ENCODE results near the gene BNC2.
"Not testable (repeated sequence)": the region's sequence is repeated elsewhere in the genome, so short reads cannot be mapped to it uniquely, and the experiment has no call there.

The BNC2 gene, protein sequence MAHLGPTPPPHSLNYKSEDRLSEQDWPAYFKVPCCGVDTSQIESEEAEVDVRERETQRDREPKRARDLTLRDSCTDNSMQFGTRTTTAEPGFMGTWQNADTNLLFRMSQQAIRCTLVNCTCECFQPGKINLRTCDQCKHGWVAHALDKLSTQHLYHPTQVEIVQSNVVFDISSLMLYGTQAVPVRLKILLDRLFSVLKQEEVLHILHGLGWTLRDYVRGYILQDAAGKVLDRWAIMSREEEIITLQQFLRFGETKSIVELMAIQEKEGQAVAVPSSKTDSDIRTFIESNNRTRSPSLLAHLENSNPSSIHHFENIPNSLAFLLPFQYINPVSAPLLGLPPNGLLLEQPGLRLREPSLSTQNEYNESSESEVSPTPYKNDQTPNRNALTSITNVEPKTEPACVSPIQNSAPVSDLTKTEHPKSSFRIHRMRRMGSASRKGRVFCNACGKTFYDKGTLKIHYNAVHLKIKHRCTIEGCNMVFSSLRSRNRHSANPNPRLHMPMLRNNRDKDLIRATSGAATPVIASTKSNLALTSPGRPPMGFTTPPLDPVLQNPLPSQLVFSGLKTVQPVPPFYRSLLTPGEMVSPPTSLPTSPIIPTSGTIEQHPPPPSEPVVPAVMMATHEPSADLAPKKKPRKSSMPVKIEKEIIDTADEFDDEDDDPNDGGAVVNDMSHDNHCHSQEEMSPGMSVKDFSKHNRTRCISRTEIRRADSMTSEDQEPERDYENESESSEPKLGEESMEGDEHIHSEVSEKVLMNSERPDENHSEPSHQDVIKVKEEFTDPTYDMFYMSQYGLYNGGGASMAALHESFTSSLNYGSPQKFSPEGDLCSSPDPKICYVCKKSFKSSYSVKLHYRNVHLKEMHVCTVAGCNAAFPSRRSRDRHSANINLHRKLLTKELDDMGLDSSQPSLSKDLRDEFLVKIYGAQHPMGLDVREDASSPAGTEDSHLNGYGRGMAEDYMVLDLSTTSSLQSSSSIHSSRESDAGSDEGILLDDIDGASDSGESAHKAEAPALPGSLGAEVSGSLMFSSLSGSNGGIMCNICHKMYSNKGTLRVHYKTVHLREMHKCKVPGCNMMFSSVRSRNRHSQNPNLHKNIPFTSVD

DNA sequence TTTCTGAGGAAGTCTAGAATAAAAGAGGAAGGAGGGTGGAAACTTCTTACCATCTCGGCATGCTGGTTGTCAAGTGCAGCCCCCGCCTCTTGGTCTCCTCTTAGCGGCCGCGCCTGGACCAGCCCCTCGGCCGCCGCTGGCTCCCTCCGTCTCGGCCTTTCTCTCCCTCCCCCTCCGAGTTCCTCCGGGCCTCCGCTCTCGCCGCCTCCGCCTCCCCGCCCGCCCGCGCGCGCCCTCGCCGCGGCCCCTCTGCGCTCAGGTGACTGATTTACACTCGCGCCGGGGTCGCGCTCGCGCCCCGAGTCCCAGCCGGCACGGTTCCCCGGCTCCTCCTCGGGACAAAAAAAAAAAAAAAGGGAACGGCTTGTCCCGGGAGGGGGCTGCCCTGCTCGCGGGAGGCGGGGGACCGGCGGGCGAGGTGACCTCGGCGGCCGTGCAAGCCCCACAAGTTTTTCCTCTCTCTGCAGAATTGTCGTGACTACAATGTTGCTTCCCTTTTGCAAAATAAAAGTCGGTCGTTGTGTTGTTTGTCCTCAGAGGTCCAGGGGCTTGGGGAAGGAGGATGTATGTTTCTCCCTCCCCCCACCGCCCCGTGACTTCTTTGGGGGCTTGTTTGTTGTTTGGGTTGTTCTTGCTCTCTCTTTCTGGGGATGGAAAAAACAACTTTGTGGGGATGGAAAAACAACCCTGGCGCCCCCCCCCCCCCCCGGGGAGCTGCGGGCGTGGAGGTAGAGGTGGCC, at the start of gene BNC2:
TSS of gene BNC2 (minus strand) at position 75 of the 740 bp plus-strand sequence. CDS start at position 53, 22 bp downstream.
- Mint-ChIP-seq H3K27me3 (peaks cover 41% of the 10 kb centered on the region), H3K4me1 (peaks cover 2% of the 10 kb centered on the region), H3K27ac (no peak within 1 kb of the TSS), H3K4me3 (peak within 1 kb of the TSS; percentile 68), H3K36me3 (ENCODE audit: low read depth) (no peaks in the 10 kb centered on the region), H3K9me3 (no peaks in the 10 kb centered on the region)
- DNase-seq (no peak), ATAC-seq (no peak)

DNA sequence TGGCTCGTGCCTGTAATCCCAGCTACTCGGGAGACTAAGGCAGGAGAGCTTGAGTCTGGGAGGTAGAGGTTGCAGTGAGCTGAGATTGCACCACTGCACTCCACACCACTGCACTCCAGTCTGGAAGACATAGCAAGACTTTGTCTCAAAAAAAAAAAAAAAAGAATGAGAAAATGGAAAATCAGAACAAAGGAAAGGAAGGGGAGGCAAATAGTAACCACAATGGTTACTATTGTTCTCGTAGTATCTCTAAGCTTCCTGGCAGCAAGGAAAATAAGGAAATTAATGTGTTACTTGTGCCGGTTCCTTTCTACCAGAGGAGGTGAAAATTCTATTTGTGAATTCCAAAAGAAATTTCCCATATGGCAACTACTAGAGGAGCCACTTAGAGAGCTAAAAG, 48.5 kb upstream of the BNC2 start:
- Mint-ChIP-seq H3K27ac (no peak overlapping the region), H3K9me3 (peaks cover 14% of the 10 kb centered on the region), H3K4me1 (no peaks in the 10 kb centered on the region), H3K27me3 (no peaks in the 10 kb centered on the region), H3K4me3 (no peak overlapping the region), H3K36me3 (ENCODE audit: low read depth) (no peaks in the 10 kb centered on the region)
- ATAC-seq = no peak
- DNase-seq = no peak

DNA sequence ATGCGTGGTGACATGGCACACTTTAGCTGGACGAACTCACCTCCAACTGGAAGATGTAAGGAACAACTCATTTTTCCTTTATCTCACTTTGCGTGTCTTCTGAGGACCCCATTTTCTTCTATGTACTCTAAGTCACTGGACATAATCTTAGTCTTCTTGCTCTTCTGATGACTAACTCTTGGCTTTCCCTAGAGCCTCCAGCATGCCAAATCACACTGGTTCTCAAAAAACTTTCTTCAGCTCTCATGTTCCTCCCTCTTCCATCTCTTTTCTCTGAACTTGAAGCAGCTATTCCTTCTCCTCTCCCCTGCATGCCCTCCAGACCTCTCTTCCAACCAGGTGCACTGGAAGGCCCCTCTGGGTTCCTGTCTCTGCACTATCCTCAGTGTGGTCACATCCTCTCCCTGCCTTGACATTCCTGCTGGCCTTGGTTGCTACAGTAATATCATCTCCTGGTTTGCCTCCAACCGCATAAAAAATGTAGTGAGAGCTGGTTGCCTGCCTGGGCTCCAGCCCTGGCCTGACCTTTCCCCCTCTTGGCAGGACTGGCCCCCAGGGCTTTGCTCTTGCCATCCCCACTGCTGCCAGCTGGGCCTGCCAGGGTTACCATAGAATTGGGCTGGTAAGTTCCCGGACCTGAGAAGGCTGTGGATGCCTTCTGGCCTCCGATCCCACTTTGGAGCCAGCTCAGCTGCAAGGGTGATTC, 44.8 kb upstream of the BNC2 start:
- H3K27ac Mint-ChIP-seq = no peak overlapping the region
- H3K27me3 Mint-ChIP-seq = no peaks in the 10 kb centered on the region
- ATAC-seq = no peak
- no peak overlapping the region for H3K4me3 Mint-ChIP-seq
- no peaks in the 10 kb centered on the region for H3K4me1 Mint-ChIP-seq
- no peak for DNase-seq
- peaks cover 14% of the 10 kb centered on the region for H3K9me3 Mint-ChIP-seq
- H3K36me3 Mint-ChIP-seq (ENCODE audit: low read depth) = no peaks in the 10 kb centered on the region

- Mint-ChIP-seq H3K27me3 (no peaks in the 10 kb centered on the region), H3K9me3 (peaks cover 5% of the 10 kb centered on the region), H3K36me3 (ENCODE audit: low read depth) (no peaks in the 10 kb centered on the region), H3K4me3 (no peak overlapping the region), H3K4me1 (no peaks in the 10 kb centered on the region), H3K27ac (no peak overlapping the region)
- ATAC-seq = no peak
- DNase-seq = no peak
Measured at GRCh38 chr9:16912197-16912596, 41.7 kb upstream of the BNC2 start.

GRCh38 chr9:16908206-16908605, 37.7 kb upstream of the BNC2 start:
- H3K27ac Mint-ChIP-seq; H3K36me3 Mint-ChIP-seq (ENCODE audit: low read depth); DNase-seq; ATAC-seq; H3K27me3 Mint-ChIP-seq; H3K9me3 Mint-ChIP-seq; H3K4me3 Mint-ChIP-seq; H3K4me1 Mint-ChIP-seq: not testable (repeated sequence)

DNA sequence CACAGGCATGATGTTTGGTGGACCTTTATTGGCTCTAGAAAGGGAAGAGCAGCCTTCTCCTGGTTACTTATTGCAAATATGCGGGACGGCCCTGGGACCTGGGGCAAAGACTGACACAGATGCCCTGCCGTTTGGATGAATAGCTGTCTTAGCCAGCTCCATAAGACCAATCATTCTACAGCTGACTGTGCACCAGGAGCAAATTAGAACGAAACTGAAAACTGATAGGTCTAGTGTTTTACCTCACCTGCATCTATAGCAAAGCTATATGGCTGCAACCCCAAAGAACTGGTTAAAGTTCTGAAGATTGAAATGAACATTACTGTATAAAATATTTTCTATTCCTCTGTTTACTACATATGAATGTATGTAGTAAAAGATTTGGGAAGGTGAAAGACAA, 34.2 kb upstream of the BNC2 start:
- no peaks in the 10 kb centered on the region for H3K27me3 Mint-ChIP-seq
- no peak overlapping the region for H3K27ac Mint-ChIP-seq
- ATAC-seq = no peak

GRCh38 chr9:16901590-16901989, 31.1 kb upstream of the BNC2 start:
- ATAC-seq = no peak
- peaks cover 2% of the 10 kb centered on the region for H3K36me3 Mint-ChIP-seq (ENCODE audit: low read depth)

More for the DNA sequence above, 34.2 kb upstream of the BNC2 start:
- peaks cover 2% of the 10 kb centered on the region for H3K36me3 Mint-ChIP-seq (ENCODE audit: low read depth)
- no peak for DNase-seq
- no peaks in the 10 kb centered on the region for H3K4me1 Mint-ChIP-seq
- H3K9me3 Mint-ChIP-seq = peaks cover 4% of the 10 kb centered on the region
- no peak overlapping the region for H3K4me3 Mint-ChIP-seq

GRCh38 chr9:16899606-16900005, 29.1 kb upstream of the BNC2 start:
- ATAC-seq (no peak), DNase-seq (no peak)
- no peaks in the 10 kb centered on the region for H3K4me1 Mint-ChIP-seq
- H3K27me3 Mint-ChIP-seq = no peaks in the 10 kb centered on the region
- H3K4me3 Mint-ChIP-seq = no peak overlapping the region
- H3K9me3 Mint-ChIP-seq = peaks cover 8% of the 10 kb centered on the region
- no peak overlapping the region for H3K27ac Mint-ChIP-seq
- H3K36me3 Mint-ChIP-seq (ENCODE audit: low read depth) = peaks cover 2% of the 10 kb centered on the region

More at GRCh38 chr9:16901590-16901989, 31.1 kb upstream of the BNC2 start:
- DNase-seq = no peak
- no peaks in the 10 kb centered on the region for H3K27me3 Mint-ChIP-seq
- H3K27ac Mint-ChIP-seq = no peak overlapping the region
- H3K4me1 Mint-ChIP-seq = no peaks in the 10 kb centered on the region
- H3K9me3 Mint-ChIP-seq = peaks cover 8% of the 10 kb centered on the region
- no peak overlapping the region for H3K4me3 Mint-ChIP-seq

DNA sequence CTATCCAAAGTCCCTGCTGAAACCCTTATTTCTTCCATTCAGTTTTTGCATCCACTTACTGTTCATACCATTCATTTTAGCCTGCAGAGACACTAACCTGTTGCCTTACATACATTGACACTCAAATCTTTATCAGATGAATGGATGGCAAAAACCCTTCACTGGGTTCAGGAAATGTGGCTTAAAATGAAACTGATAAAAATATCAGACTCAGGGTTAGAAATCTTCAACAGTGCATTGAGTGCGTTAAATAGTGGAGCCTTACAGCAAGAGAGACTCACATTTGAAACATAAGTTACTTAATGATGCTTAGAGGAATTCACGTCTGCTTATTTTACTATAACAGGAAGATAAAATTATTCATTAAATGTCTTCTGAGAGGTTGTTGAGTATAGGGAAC, 28.0 kb upstream of the BNC2 start:
- peaks cover 2% of the 10 kb centered on the region for H3K36me3 Mint-ChIP-seq (ENCODE audit: low read depth)
- H3K27me3 Mint-ChIP-seq = no peaks in the 10 kb centered on the region
- no peaks in the 10 kb centered on the region for H3K4me1 Mint-ChIP-seq
- H3K4me3 Mint-ChIP-seq = no peak overlapping the region
- H3K9me3 Mint-ChIP-seq = peaks cover 8% of the 10 kb centered on the region
- DNase-seq (no peak), ATAC-seq (no peak)
- no peak overlapping the region for H3K27ac Mint-ChIP-seq

- Mint-ChIP-seq H3K4me3 (no peak overlapping the region), H3K27me3 (peaks cover 2% of the 10 kb centered on the region), H3K4me1 (peaks cover 4% of the 10 kb centered on the region), H3K9me3 (peaks cover 4% of the 10 kb centered on the region), H3K36me3 (ENCODE audit: low read depth) (no peaks in the 10 kb centered on the region), H3K27ac (no peak overlapping the region)
- DNase-seq (no peak), ATAC-seq (no peak)
Measured at GRCh38 chr9:16888594-16888993, 18.1 kb upstream of the BNC2 start.

DNA sequence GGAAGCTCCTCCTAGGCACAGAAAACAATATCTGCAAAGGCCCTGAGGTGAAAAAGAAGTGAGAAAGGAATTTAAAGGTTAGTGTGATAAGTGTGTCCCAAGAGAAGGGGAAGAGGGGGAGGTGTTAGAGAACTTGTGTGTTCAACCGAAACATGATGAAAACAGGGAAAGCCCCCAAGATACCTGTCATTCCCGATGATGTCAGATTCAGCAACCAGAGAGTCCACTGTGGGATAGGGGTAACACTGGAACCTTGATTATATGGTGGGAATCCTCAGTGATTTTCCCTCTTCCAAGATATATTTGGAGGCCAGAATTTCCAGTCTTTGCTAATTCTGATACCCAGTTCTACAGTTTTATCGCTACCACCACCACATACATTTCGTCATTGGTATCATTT, 15.5 kb upstream of the BNC2 start:
- H3K4me1 Mint-ChIP-seq = peaks cover 5% of the 10 kb centered on the region

GRCh38 chr9:16884952-16885513, 14.6 kb upstream of the BNC2 start:
- DNase-seq (no peak), ATAC-seq (peak; percentile 15)
- Mint-ChIP-seq H3K4me3 (no peak overlapping the region), H3K9me3 (peaks cover 18% of the 10 kb centered on the region), H3K27ac (no peak overlapping the region), H3K36me3 (ENCODE audit: low read depth) (no peaks in the 10 kb centered on the region), H3K4me1 (peaks cover 5% of the 10 kb centered on the region), H3K27me3 (peaks cover 2% of the 10 kb centered on the region)

More for the DNA sequence above, 15.5 kb upstream of the BNC2 start:
- no peak for ATAC-seq
- H3K36me3 Mint-ChIP-seq (ENCODE audit: low read depth) = no peaks in the 10 kb centered on the region
- peaks cover 2% of the 10 kb centered on the region for H3K27me3 Mint-ChIP-seq
- no peak for DNase-seq
- H3K27ac Mint-ChIP-seq = no peak overlapping the region
- H3K9me3 Mint-ChIP-seq = peaks cover 15% of the 10 kb centered on the region
- H3K4me3 Mint-ChIP-seq = no peak overlapping the region

GRCh38 chr9:16884373-16884772, 13.9 kb upstream of the BNC2 start:
- Mint-ChIP-seq H3K4me3 (no peak overlapping the region), H3K9me3 (peaks cover 18% of the 10 kb centered on the region), H3K27me3 (peaks cover 2% of the 10 kb centered on the region), H3K36me3 (ENCODE audit: low read depth) (no peaks in the 10 kb centered on the region), H3K27ac (no peak overlapping the region), H3K4me1 (peaks cover 5% of the 10 kb centered on the region)
- ATAC-seq = no peak
- DNase-seq = no peak
